Lower leg skin (tissue), 3 donors: ENCODE data around the gene COL2A1.

Experiments used
- POLR2A ChIP-seq, 2 donors: fragments of 450-650 bp; IDR thresholded peaks; one replicate each; pipeline ENCODE4 v1.6.1; 2016 to 2017; ENCODE audit warnings: antibody characterized with exemption in 2 of 2, mild to moderate bottlenecking in 1 of 2, moderate library complexity in 1 of 2
- TF ChIP-seq, protein P1 (sequence below), 3 donors: fragments of 450-650 bp; IDR thresholded peaks; one replicate each; pipeline ENCODE4 v1.5.1; 2016; ENCODE audit warnings: antibody characterized with exemption in 3 of 3, mild to moderate bottlenecking in 3 of 3, moderate library complexity in 2 of 3

DNA sequence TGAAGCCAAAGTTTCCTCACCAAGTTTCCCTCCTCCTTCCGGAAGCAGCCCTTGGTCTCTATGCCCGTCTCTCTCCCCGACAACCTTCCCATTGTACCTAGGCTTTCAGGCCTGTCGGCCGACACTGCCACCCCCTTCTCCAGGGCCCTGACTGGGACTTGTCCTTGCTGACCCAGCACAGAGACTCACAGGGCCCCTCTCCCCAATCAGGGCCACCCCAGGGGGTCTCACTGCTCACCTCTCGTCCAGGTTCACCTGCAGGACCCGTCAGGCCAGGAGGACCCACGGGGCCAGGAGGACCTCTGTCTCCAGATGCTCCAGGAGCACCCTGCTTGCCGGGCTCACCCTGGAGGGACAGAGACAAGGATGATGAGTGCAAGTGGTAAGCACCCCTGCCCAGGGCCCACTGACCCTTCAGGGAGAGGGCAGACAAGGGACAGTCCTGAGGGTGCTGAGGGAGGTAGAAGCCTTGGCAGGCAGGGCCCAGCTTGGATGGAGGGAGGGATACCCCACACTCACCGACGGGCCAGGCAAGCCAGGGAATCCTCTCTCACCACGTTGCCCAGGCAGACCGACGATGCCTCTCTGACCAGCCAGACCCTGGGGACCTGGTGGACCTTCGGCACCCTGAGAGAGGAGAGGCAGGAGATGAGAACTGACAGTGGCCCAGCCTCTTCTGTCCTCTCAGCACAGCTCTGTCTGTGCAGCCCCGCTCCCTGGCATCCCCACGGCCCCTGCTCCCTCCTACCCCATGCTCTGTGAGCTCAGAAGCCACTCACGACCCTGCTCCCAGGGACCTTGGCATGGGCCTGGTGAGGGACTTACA, 26.3 kb downstream of the COL2A1 start:
- TF ChIP-seq, protein P1, sequence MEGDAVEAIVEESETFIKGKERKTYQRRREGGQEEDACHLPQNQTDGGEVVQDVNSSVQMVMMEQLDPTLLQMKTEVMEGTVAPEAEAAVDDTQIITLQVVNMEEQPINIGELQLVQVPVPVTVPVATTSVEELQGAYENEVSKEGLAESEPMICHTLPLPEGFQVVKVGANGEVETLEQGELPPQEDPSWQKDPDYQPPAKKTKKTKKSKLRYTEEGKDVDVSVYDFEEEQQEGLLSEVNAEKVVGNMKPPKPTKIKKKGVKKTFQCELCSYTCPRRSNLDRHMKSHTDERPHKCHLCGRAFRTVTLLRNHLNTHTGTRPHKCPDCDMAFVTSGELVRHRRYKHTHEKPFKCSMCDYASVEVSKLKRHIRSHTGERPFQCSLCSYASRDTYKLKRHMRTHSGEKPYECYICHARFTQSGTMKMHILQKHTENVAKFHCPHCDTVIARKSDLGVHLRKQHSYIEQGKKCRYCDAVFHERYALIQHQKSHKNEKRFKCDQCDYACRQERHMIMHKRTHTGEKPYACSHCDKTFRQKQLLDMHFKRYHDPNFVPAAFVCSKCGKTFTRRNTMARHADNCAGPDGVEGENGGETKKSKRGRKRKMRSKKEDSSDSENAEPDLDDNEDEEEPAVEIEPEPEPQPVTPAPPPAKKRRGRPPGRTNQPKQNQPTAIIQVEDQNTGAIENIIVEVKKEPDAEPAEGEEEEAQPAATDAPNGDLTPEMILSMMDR (IDR thresholded peaks at IDR 0.05), result no peak
- TF ChIP-seq POLR2A (IDR thresholded peaks at IDR 0.05), result no peak
